Astrocyte of the cerebellum (primary cell): Measurements from ENCODE around the gene MRAS.

Source experiments
- DNase-seq: peaks from one replicate; pipeline ENCODE4 v3.0.0-alpha.2; 2011; ENCODE audit warnings: low read depth
- H3K4me3 ChIP-seq: 2 replicates; pipeline ENCODE4 v1.5.1; 2011; ENCODE audit warnings: mild to moderate bottlenecking, low read depth, low read length, moderate library complexity
- in situ Hi-C: cut with HindIII; loops from 2 replicates; pipeline ENCODE4 v1.10.0; 2017; ENCODE audit warnings: low sequenced_read_pairs
- TF ChIP-seq, protein P1 (sequence below): IDR thresholded peaks from 2 replicates; pipeline ENCODE4 v1.5.1; 2012; ENCODE audit warnings: low read length, low read depth, moderate library complexity, mild to moderate bottlenecking; ENCODE audit errors: missing control alignments

MRAS gene

DNA sequence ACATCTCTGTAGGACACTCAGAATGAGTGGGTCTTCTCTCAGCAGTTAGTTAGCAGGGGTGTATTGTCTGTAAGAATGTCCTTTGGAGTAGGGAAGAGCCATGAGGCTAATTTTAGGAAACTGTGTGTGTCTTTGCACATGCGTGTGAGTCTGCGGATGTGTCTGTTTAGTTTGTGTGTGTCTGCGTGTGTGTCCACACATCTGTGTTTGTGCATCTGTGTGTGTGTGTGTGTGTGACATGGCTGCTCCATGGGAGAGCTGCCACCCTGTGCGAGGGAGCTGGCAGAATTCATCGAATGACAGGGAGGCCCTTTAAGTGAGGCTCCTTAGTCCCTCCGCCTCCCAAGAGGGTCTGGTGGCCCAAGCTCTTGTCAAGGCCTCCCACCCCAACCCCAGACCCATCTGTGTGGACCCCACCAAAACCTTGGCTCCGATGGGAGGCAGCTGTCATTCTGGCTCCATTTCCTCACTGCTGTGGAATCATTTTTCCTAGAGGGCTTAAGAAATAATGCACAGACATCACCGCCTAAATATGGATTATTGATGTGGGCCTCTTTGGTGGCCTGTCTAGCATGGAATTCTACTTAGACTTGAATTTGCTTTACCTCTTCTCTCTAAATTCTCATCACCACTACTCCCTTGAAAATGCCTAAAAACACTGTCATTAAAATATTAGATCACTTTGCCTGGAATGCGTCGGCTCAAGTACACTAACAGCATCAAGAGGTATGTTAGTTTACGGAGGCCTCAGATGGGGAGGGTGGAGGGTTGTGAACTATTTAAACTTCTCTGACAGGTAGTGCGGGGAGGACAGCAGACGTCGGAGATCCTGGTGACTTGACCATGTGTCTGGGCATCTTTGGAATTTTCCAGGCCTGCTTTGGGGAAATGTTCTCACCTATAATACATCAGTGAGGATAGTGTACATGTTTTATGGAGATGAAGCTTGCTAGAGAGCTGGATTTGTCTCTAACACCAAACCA, 95.4 kb downstream of the MRAS start:
- in situ Hi-C loops, result no loop called here
- TF ChIP-seq, protein P1, sequence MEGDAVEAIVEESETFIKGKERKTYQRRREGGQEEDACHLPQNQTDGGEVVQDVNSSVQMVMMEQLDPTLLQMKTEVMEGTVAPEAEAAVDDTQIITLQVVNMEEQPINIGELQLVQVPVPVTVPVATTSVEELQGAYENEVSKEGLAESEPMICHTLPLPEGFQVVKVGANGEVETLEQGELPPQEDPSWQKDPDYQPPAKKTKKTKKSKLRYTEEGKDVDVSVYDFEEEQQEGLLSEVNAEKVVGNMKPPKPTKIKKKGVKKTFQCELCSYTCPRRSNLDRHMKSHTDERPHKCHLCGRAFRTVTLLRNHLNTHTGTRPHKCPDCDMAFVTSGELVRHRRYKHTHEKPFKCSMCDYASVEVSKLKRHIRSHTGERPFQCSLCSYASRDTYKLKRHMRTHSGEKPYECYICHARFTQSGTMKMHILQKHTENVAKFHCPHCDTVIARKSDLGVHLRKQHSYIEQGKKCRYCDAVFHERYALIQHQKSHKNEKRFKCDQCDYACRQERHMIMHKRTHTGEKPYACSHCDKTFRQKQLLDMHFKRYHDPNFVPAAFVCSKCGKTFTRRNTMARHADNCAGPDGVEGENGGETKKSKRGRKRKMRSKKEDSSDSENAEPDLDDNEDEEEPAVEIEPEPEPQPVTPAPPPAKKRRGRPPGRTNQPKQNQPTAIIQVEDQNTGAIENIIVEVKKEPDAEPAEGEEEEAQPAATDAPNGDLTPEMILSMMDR, result no peak
- no peak overlapping the region for H3K4me3 ChIP-seq
- no peak for DNase-seq

GRCh38 chr3:138445236-138445635, 96.9 kb downstream of the MRAS start:
- in situ Hi-C loops, result no loop called here

DNA sequence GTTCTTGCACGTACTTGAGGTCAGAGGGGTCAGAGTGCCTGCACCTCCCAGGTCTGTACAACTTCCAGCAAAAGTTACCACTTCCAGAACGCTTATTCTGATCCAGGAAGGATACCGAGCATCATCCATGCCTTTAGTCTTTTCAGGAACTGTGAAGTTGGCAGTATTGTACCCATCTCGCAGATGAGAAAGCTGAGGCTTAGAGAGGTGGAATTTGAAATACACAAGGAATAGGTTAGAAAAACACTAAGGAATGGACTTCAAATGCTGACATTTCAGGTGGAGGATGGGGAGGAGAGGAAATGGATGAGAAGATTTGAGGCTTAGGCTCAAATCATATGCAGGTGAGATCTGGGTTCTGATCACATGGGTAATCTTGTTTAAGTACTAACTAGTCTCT, 97.3 kb downstream of the MRAS start:
- TF ChIP-seq, protein P1, result no peak
- no peak overlapping the region for H3K4me3 ChIP-seq
- in situ Hi-C loops, result no loop called here
- DNase-seq, result no peak

More at GRCh38 chr3:138445236-138445635, 96.9 kb downstream of the MRAS start:
- no peak overlapping the region for H3K4me3 ChIP-seq
- TF ChIP-seq, protein P1, result no peak
- no peak for DNase-seq

DNA sequence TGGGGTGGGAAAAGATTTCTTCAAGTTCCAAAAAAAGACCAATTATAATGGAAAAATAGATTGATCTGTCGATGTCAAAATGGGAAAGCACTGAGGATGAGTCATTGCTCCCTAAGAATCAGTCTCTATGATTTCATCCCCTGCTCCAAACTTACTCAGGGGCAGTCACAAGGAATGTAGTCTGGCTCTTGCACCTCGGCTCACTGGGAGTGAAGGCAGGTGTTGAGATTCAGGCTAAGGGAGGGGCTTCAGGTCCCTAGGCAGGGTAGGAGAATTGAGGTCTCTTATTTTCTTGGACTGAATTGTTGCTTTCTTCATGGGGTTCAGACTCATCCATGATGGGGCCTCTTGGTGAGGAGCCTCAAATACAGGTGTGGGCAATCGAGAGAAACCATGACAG, 100.3 kb downstream of the MRAS start:
- no peak overlapping the region for H3K4me3 ChIP-seq
- in situ Hi-C loops, result no loop called here
- no peak for DNase-seq
- TF ChIP-seq, protein P1, result no peak

- no peak for DNase-seq
- no peak overlapping the region for H3K4me3 ChIP-seq
- in situ Hi-C loops, result no loop called here
- TF ChIP-seq, protein P1, result no peak
Observed at GRCh38 chr3:138449490-138449889, 101.1 kb downstream of the MRAS start.

- no peak overlapping the region for H3K4me3 ChIP-seq
- no peak for DNase-seq
- in situ Hi-C loops, result loop anchor here (25.0 kb wide), 1 partner anchor 462 kb away; no protein-coding TSS in a partner anchor
- TF ChIP-seq, protein P1, result no peak
Observed at GRCh38 chr3:138450181-138450580, 101.8 kb downstream of the MRAS start.
